ENCODE measurements around the gene MRPL2. TPM values are rescaled to one million over a fixed set of nuclear protein-coding genes. Genes with fewer than 3 reads are reported as not detected.

MRPL2 gene
- total RNA-seq, 1 donor from 2014 or later: 42.9 TPM

GRCh38 chr6:43090559-43090956 is 31.3 kb upstream of the MRPL2 start:
- H3K4me1 Mint-ChIP-seq (ENCODE audit: low read depth): peaks cover 50% of the 10 kb centered on the region
- H3K36me3 Mint-ChIP-seq (ENCODE audit: low read depth): no peaks in the 10 kb centered on the region
- peak overlapping the region; percentile 72 for H3K27ac Mint-ChIP-seq (ENCODE audit: unreplicated experiment)
- H3K4me3 Mint-ChIP-seq (ENCODE audit: unreplicated experiment): no peak overlapping the region
- DNase-seq (ENCODE audit: low spot score): peak; percentile 9
- H3K27me3 Mint-ChIP-seq (ENCODE audit: low read depth): no peaks in the 10 kb centered on the region
- no peaks in the 10 kb centered on the region for H3K9me3 Mint-ChIP-seq (ENCODE audit: low read depth)
- TF ChIP-seq CTCF (IDR thresholded peaks at IDR 0.05): no peak

- Mint-ChIP-seq H3K27me3 (ENCODE audit: low read depth) (no peaks in the 10 kb centered on the region), H3K9me3 (ENCODE audit: low read depth) (no peaks in the 10 kb centered on the region), H3K4me3 (ENCODE audit: unreplicated experiment) (no peak overlapping the region), H3K4me1 (ENCODE audit: low read depth) (peaks cover 46% of the 10 kb centered on the region), H3K27ac (ENCODE audit: unreplicated experiment) (peak overlapping the region; percentile 72), H3K36me3 (ENCODE audit: low read depth) (no peaks in the 10 kb centered on the region)
- TF ChIP-seq CTCF (IDR thresholded peaks at IDR 0.05): no peak
- DNase-seq (ENCODE audit: low spot score): peak; percentile 59
These were observed 30.8 kb upstream of the MRPL2 start for GRCh38 chr6:43089874-43090558.

- Mint-ChIP-seq H3K27me3 (ENCODE audit: low read depth) (no peaks in the 10 kb centered on the region), H3K36me3 (ENCODE audit: low read depth) (no peaks in the 10 kb centered on the region), H3K9me3 (ENCODE audit: low read depth) (no peaks in the 10 kb centered on the region), H3K27ac (ENCODE audit: unreplicated experiment) (peak overlapping the region; percentile 57), H3K4me1 (ENCODE audit: low read depth) (peaks cover 46% of the 10 kb centered on the region), H3K4me3 (ENCODE audit: unreplicated experiment) (no peak overlapping the region)
- no peak for TF ChIP-seq CTCF (IDR thresholded peaks at IDR 0.05)
- DNase-seq (ENCODE audit: low spot score): peak; percentile 8
These were observed 30.2 kb upstream of the MRPL2 start for GRCh38 chr6:43089467-43089866.

GRCh38 chr6:43088654-43089056 is 29.4 kb upstream of the MRPL2 start:
- no peaks in the 10 kb centered on the region for H3K9me3 Mint-ChIP-seq (ENCODE audit: low read depth)
- H3K36me3 Mint-ChIP-seq (ENCODE audit: low read depth): no peaks in the 10 kb centered on the region
- peaks cover 43% of the 10 kb centered on the region for H3K4me1 Mint-ChIP-seq (ENCODE audit: low read depth)
- H3K4me3 Mint-ChIP-seq (ENCODE audit: unreplicated experiment): no peak overlapping the region
- H3K27me3 Mint-ChIP-seq (ENCODE audit: low read depth): no peaks in the 10 kb centered on the region
- TF ChIP-seq CTCF (IDR thresholded peaks at IDR 0.05): no peak
- DNase-seq (ENCODE audit: low spot score): peak; percentile 47
- H3K27ac Mint-ChIP-seq (ENCODE audit: unreplicated experiment): no peak overlapping the region

GRCh38 chr6:43086022-43086658 is 26.9 kb upstream of the MRPL2 start:
- TF ChIP-seq CTCF (IDR thresholded peaks at IDR 0.05): no peak
- H3K27ac Mint-ChIP-seq (ENCODE audit: unreplicated experiment): no peak overlapping the region
- peak; percentile 43 for DNase-seq (ENCODE audit: low spot score)
- H3K36me3 Mint-ChIP-seq (ENCODE audit: low read depth): no peaks in the 10 kb centered on the region
- H3K9me3 Mint-ChIP-seq (ENCODE audit: low read depth): no peaks in the 10 kb centered on the region
- no peak overlapping the region for H3K4me3 Mint-ChIP-seq (ENCODE audit: unreplicated experiment)
- peaks cover 48% of the 10 kb centered on the region for H3K4me1 Mint-ChIP-seq (ENCODE audit: low read depth)
- H3K27me3 Mint-ChIP-seq (ENCODE audit: low read depth): no peaks in the 10 kb centered on the region
